Measurements from ENCODE around the gene PEX6. TPM values are rescaled to one million over a fixed set of nuclear protein-coding genes. Genes with fewer than 3 reads are reported as not detected.

PEX6 gene, protein sequence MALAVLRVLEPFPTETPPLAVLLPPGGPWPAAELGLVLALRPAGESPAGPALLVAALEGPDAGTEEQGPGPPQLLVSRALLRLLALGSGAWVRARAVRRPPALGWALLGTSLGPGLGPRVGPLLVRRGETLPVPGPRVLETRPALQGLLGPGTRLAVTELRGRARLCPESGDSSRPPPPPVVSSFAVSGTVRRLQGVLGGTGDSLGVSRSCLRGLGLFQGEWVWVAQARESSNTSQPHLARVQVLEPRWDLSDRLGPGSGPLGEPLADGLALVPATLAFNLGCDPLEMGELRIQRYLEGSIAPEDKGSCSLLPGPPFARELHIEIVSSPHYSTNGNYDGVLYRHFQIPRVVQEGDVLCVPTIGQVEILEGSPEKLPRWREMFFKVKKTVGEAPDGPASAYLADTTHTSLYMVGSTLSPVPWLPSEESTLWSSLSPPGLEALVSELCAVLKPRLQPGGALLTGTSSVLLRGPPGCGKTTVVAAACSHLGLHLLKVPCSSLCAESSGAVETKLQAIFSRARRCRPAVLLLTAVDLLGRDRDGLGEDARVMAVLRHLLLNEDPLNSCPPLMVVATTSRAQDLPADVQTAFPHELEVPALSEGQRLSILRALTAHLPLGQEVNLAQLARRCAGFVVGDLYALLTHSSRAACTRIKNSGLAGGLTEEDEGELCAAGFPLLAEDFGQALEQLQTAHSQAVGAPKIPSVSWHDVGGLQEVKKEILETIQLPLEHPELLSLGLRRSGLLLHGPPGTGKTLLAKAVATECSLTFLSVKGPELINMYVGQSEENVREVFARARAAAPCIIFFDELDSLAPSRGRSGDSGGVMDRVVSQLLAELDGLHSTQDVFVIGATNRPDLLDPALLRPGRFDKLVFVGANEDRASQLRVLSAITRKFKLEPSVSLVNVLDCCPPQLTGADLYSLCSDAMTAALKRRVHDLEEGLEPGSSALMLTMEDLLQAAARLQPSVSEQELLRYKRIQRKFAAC
- polyA plus RNA-seq (ENCODE audit: insufficient read length) = 20.9 TPM

DNA sequence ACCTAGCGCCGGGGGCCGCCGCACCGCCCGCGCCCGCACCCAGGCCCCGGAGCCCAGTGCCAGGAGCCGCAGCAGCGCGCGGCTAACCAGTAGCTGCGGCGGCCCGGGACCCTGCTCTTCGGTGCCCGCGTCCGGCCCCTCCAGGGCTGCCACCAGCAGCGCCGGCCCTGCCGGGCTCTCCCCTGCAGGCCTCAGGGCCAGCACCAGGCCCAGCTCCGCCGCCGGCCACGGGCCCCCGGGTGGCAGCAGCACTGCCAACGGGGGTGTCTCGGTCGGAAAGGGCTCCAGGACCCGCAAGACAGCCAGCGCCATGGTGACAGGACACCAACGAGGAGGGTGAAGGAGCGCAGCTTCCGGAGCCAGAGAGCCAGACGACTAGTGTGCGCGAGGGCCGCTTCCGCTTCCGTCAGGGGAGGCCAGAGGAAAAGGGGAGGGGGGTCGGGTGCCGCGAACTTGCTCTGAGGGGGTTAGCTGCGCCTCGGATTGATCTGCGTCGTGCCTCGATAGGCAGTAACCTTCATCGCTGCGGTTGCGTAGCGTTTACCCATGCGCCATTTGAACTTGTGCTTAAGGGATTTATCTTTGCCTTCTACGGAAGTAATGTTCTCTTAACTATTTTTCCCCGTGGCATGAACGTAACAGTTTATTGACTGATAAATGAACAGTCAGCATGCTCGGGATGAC, at the start of gene PEX6:
TSS of gene PEX6 (minus strand) at position 343 of the 684 bp plus-strand sequence. CDS start at position 312, 31 bp downstream.
- DNase-seq = peak; percentile 87

DNA sequence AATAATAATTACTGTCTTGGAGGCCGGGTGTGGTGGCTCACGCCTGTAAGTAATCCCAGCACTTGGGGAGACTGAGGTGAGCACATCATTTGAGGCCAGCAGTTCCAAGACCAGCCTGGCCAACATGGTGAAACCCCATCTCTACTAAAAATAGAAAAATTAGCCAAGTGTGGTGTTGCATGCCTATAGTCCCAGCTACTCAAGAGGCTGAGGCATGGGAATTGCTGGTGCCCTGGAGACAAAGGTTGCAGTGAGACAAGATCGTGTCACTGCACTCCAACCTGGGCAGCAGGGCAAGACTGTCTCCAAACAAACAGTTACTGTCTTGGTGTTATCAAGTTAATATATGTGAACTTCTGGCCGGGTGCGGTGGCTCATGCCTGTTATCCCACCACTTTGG, 47.4 kb upstream of the PEX6 start:
- DNase-seq = no peak

DNA sequence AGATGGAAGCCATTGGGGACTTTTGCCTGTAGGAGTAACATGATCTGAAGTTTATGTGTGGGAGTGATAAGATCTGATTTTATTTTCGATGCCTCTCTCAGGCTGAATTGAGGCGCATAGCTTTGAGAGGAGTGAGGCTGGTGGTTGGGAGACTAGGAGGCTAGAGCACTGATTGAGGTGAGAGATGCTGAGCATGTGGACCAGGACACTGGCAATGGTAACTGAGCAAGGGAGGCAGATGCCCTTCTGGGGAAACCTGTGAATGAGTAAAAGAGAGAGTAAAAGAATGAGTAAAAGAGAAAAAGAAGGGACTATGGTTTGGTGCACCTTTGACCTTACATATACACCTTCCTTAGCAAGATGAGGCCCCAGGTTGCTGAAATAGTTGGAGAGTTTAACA, 45.5 kb upstream of the PEX6 start:
- DNase-seq = no peak

GRCh38 chr6:43021270-43022047, 42.5 kb upstream of the PEX6 start, which contains the start of gene RRP36:
TSS of gene RRP36 (plus strand) at chr6:43021623. CDS start at chr6:43021655, 32 bp downstream.
- DNase-seq = peak; percentile 76

GRCh38 chr6:43020847-43021246, 41.9 kb upstream of the PEX6 start:
- no peak for DNase-seq

GRCh38 chr6:43020052-43020705, 41.2 kb upstream of the PEX6 start:
- DNase-seq = no peak

GRCh38 chr6:43019152-43019551, 40.2 kb upstream of the PEX6 start:
- DNase-seq = no peak

DNA sequence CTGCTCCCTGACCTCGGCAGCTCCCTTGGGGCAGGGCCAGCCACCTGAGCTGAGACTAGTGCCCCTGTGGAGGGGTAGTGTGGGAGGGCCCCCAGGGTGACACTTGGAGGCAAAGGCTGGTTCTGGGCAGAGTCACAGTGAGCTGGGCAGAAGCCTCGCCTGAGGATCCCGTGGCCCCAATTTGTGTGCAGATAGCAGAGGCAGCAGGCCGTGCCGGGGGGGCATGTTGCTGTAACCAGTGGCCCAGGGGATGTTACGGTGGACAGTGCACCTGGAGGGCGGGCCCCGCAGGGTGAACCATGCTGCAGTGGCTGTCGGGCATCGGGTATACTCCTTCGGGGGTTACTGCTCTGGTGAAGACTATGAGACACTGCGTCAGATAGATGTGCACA, 38.0 kb upstream of the PEX6 start:
- no peak for DNase-seq

- no peak for DNase-seq
These were observed 37.4 kb upstream of the PEX6 start for GRCh38 chr6:43016176-43016942.

- peak; percentile 42 for DNase-seq
These were observed 35.5 kb upstream of the PEX6 start for GRCh38 chr6:43014434-43014909.

DNA sequence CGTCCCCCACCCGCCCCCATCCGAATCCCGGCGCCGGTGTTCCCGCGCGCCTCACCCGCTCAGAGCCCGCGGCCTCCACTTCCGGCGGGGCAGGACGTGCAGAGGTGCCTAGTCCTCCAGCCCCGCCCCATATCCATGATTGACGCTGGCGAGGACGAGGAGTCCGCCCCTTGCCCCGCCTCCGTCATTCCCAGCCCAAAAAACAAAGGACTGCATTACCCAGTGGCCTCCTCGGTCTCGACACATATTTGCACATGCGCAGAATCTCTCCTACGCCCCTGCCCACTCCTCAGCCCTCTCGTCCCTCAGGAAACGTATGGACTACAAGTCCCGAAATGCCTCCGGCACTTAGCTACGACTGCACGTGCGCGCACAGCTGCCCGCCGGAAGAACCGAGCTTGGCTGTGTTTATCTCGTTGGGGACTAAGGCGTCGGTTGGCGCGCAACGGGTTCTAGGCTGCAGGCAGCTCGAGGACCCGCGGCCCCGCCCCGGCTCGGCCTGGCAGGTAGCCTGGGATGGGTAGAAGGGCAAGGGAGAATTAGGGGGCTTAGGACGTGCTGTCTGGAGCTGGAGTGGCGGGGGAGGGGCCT, 35.0 kb upstream of the PEX6 start, which contains the start of the genes KLHDC3 and MEA1:
TSS of gene KLHDC3 (plus strand) at position 407 of the 591 bp plus-strand sequence. CDS start 2,944 bp downstream, outside the sequence.
TSS of gene MEA1 (minus strand) at position 104 of the 591 bp plus-strand sequence. CDS start 133 bp downstream, outside the sequence.
- peak; percentile 99 for DNase-seq

GRCh38 chr6:43013097-43013842, 34.3 kb upstream of the PEX6 start:
- no peak for DNase-seq

- DNase-seq = no peak
These were observed 33.4 kb upstream of the PEX6 start for GRCh38 chr6:43012364-43012763.

GRCh38 chr6:43011207-43011606, 32.2 kb upstream of the PEX6 start:
- no peak for DNase-seq

- no peak for DNase-seq
These were observed 30.1 kb upstream of the PEX6 start for GRCh38 chr6:43009124-43009523.

DNA sequence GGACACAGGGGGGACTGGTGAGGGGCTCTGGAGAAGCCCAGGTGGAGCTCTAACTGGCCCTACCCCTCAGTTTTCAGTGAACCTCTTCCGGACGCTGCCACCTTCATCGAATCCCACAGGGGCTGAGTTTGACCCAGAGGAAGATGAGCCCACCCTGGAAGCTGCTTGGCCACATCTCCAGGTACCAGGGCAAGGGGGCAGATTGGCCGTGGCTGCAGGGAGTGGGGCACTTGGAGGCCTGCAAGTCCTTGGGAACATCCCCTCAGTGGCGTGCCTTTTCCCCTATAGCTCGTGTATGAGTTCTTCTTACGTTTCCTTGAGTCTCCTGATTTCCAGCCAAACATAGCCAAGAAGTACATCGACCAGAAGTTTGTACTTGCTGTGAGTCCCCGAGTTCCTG, 28.1 kb upstream of the PEX6 start:
- DNase-seq = no peak

DNA sequence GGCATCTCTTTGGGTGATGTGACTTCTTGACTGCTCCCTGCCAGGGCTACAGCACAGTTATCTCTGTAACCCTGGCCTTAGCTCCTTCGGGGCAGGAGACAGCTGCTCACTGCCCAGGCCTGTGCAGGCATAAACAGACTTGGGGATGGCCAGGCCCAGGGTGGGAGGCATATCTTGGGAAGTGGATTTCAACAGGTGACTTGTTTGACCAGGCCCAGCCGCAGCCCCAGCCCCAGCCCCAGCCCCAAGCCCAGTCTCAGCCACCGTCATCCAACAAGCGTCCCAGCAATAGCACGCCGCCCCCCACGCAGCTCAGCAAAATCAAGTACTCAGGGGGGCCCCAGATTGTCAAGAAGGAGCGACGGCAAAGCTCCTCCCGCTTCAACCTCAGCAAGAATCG, 27.3 kb upstream of the PEX6 start:
- DNase-seq = no peak

DNA sequence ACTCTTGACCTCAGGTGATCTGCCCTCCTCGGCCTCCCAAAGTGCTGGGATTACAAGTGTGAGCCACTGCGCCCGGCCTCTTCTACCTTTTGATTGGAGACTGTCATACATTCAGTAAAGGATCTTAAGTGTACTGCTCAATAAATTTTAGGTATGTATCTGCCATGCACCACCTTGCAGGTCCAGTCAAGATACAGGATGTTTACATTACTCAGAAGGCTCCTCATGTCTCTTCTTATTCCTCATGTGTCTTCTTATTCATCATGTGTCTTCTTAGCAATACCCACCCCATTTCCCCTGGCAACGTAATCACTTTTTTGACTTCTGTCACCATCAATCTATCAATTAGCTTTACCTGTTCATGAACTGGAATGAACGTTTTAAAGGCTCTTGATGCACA, 26.9 kb upstream of the PEX6 start:
- no peak for DNase-seq

GRCh38 chr6:43001843-43002242, 22.9 kb upstream of the PEX6 start:
- DNase-seq = no peak
